Right ventricle myocardium inferior (tissue), 1 donor: ENCODE data around the gene BMPR2. TPM values are rescaled to one million over a fixed set of nuclear protein-coding genes. Genes with fewer than 3 reads are reported as not detected.

ENCODE experiments used
- ATAC-seq: fragments of 200-7000 bp; cut with Tn5 transposase; one replicate; pipeline ENCODE4 v1.9.1; 2020; ENCODE audit warnings: mild to moderate bottlenecking, moderate library complexity
- DNase-seq: peaks from one replicate; pipeline ENCODE4 v3.0.0; 2021; ENCODE audit errors: missing footprints
- intact Hi-C: fragments of 100-400 bp; cut with DNase I; formaldehyde crosslinking; loops from one replicate; pipeline ENCODE4 v1.11.0; 2022
- total RNA-seq: library from RNA; stranded (reverse); fragmentation: NEBNext Ultra II Directional; extraction: Animal tissue kit (Norgen Biotek cat#: 25700); gene quantifications from one replicate; pipeline ENCODE4 v1.2.1, GENCODE V29; 2021
- donor health status: DM: no; HTN: yes; CAD: no; lungs with severe emphysema.

BMPR2 gene
- total RNA-seq, 1 donor from 2014 or later, result 45.3 TPM

- intact Hi-C loops, result no loop called here
- ATAC-seq (no peak), DNase-seq (no peak)
Observed at GRCh38 chr2:202610380-202610779, 234.3 kb downstream of the BMPR2 start.

- no peak for ATAC-seq
- intact Hi-C loops, result no loop called here
- no peak for DNase-seq
Observed at GRCh38 chr2:202612145-202612544, 236.0 kb downstream of the BMPR2 start.

DNA sequence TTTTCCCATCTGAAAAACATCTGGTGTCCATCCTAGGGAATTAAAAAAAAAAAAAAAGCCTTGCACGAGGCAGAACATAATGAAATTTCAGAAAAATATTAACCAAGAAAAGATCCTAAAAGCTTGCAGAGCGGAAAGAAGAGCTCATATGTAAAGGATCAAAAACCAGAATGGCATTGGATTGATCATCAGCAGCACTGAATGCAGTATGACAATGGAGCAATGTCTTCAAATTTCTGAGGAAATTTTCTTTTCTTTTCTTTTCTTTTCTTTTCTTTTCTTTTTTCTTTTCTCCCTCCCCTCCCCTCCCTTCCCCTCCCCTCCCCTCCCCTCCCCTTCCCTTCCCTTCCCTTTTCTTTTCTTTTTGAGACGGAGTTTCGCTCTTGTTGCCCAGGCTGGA is 237.4 kb downstream of the BMPR2 start:
- ATAC-seq (no peak), DNase-seq (no peak)
- intact Hi-C loops, result no loop called here

Other genes with a start within 250 kb of the BMPR2 start
- 68.5 TPM for gene SUMO1, start 137.7 kb upstream of the BMPR2 start, total RNA-seq
- gene NOP58, start 110.6 kb upstream of the BMPR2 start, total RNA-seq, result 22.8 TPM